ENCODE measurements around the gene GPR150. TPM values are rescaled to one million over a fixed set of nuclear protein-coding genes. Genes with fewer than 3 reads are reported as not detected.

Gene GPR150
- total and polyA plus RNA-seq, 11 donors = 0.04 to 0.25 (median 0.13) TPM; not detected in 6

DNA sequence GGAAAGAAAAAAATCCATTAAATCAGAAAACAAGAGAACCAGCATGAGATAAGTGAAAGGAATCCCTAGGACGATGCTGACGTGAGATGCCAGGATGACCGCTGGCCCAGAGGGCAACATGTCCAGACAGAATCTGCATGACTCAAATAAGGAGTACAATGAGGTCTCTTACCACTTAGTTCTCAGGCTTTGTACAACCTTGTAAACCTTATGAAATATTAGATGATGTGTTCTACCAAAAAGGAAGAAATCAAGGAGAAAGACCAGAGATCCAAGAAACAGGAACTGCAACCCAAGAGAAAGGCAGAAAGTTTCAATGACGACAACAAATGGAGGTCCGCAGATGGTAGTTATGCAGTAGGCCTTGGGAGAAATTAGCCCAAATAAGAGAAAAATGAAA, 2.8 kb upstream of the GPR150 start:
- peaks cover 0 to 14% (median 4%) of the 10 kb centered on the region in 12 donors for H3K9me3 ChIP-seq
- intact Hi-C loops (cut with DNase I) = no loop called here
- peaks cover 0 to 27% (median 17%) of the 10 kb centered on the region in 12 donors for H3K4me1 ChIP-seq
- H3K36me3 ChIP-seq = no peaks in the 10 kb centered on the region
- 75 to 93% (median 82%) methylated on average over 5 of the region's 5 CpGs for WGBS, 4 donors
- H3K4me3 ChIP-seq = no peak overlapping the region
- DNase-seq = no peak
- no peak for ATAC-seq
- no peaks in the 10 kb centered on the region for H3K27me3 ChIP-seq
- no peak for TF ChIP-seq POLR2A (IDR thresholded peaks at IDR 0.05)
- TF ChIP-seq, protein P1, sequence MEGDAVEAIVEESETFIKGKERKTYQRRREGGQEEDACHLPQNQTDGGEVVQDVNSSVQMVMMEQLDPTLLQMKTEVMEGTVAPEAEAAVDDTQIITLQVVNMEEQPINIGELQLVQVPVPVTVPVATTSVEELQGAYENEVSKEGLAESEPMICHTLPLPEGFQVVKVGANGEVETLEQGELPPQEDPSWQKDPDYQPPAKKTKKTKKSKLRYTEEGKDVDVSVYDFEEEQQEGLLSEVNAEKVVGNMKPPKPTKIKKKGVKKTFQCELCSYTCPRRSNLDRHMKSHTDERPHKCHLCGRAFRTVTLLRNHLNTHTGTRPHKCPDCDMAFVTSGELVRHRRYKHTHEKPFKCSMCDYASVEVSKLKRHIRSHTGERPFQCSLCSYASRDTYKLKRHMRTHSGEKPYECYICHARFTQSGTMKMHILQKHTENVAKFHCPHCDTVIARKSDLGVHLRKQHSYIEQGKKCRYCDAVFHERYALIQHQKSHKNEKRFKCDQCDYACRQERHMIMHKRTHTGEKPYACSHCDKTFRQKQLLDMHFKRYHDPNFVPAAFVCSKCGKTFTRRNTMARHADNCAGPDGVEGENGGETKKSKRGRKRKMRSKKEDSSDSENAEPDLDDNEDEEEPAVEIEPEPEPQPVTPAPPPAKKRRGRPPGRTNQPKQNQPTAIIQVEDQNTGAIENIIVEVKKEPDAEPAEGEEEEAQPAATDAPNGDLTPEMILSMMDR (IDR thresholded peaks at IDR 0.05) = no peak
- H3K27ac ChIP-seq = no peak overlapping the region

DNA sequence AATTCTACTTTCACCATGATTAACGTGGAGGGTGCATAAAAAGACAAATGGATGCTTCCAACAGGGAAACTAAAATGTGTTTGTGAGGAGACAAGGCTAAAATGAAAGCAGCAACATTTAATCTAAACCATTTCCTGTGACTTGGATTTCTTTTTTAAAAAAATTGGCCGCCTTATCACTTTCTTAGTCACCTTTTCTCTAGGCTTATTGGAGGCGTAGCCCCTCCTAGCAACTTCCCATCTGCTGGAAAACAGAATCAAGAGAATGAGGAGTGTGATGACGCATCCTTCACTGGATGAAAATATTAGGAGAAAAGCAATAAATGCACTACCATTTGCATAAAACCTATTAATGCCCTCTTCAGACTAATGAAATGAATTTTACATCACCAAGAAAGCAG, 791 bp upstream of the GPR150 start:
- peaks cover 0 to 5% (median 0%) of the 10 kb centered on the region in 12 donors for H3K9me3 ChIP-seq
- intact Hi-C loops (cut with DNase I) = no loop called here
- H3K4me1 ChIP-seq = peaks cover 0 to 36% (median 17%) of the 10 kb centered on the region in 12 donors
- no peak overlapping the region for H3K27ac ChIP-seq
- H3K36me3 ChIP-seq = no peaks in the 10 kb centered on the region
- no peak for DNase-seq
- WGBS, 4 donors = 75 to 86% (median 81%) methylated on average over 4 of the region's 4 CpGs
- TF ChIP-seq, protein P1 (IDR thresholded peaks at IDR 0.05) = no peak
- ATAC-seq = no peak
- no peaks in the 10 kb centered on the region for H3K27me3 ChIP-seq
- H3K4me3 ChIP-seq = peak overlapping the region in 3 of 12 donors; percentile 66 to 74 (median 67)

DNA sequence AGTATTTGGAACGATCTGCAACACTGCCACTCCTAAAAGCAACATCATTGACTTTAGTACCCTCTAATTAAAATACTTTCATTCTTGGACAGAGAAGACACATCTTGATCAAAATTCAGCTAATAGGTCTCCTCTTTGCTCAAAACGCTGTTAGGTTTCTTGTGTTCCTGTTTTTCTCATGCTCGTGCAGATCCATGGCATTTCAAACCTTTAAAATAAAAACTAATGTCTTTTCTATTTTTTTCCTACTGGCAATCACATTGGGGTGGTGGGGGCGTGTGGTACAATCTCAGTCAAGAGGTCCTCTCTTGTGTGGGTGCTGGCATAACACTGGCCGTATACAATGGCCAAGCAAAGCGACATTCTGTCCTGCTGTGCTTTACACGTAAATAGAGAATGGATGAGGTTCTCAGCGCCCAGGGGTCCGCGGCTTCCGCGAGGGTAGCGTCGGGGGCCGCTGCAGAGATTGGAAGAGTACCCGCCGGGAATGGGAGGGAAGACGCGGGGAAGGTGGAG, 315 bp upstream of the GPR150 start:
- Histone ChIP-seq H3K27me3 (no peaks in the 10 kb centered on the region), H3K36me3 (no peaks in the 10 kb centered on the region), H3K9me3 (peaks cover 0 to under 1% (median 0%) of the 10 kb centered on the region in 12 donors), H3K4me3 (peak overlapping the region; percentile 30 to 74 (median 58)), H3K27ac (no peak overlapping the region), H3K4me1 (peaks cover 0 to 36% (median 17%) of the 10 kb centered on the region in 12 donors)
- 13 to 15% (median 14%) methylated on average over 19 of the region's 19 CpGs for WGBS, 4 donors
- no peak for TF ChIP-seq POLR2A (IDR thresholded peaks at IDR 0.05)
- TF ChIP-seq, protein P1 (IDR thresholded peaks at IDR 0.05) = no peak
- DNase-seq = no peak
- ATAC-seq = peak in 2 of 4 donors; percentile 6 to 25
- intact Hi-C loops (cut with DNase I) = loop anchor here in 1 of 10 donors (2.0 kb wide), 1 partner anchor 65 kb away; the partner anchor contains the start of genes ARSK and SKIC3

GRCh38 chr5:95620870-95621838, 1.3 kb downstream of the GPR150 start:
- Histone ChIP-seq H3K27me3 (no peaks in the 10 kb centered on the region), H3K36me3 (no peaks in the 10 kb centered on the region), H3K4me3 (peak overlapping the region; percentile 30 to 74 (median 58)), H3K9me3 (no peaks in the 10 kb centered on the region), H3K4me1 (peaks cover 0 to 36% (median 17%) of the 10 kb centered on the region in 12 donors), H3K27ac (peak overlapping the region in 1 of 12 donors; percentile 53)
- WGBS, 4 donors = 4 to 7% (median 5%) methylated on average over 37 to 92 of the region's 92 CpGs
- TF ChIP-seq, protein P1 (IDR thresholded peaks at IDR 0.05) = peak in 1 of 12 donors; percentile 8
- TF ChIP-seq POLR2A (IDR thresholded peaks at IDR 0.05) = no peak
- intact Hi-C loops (cut with DNase I) = loop anchor here in 1 of 10 donors (2.0 kb wide), 1 partner anchor 66 kb away; the partner anchor contains the start of genes ARSK and SKIC3
- ATAC-seq = peak in 3 of 4 donors; percentile 47 to 66 (median 52)
- peak; percentile 14 to 73 (median 28) for DNase-seq

All from heart left ventricle (tissue), 16 donors.